Esophagus squamous epithelium (tissue), 4 donors: ENCODE measurements around the gene PRUNE2.

Experiments
- CTCF ChIP-seq, 6 experiments: fragments of 450-650 bp in 4 of 6; fragments of 200-600 bp in 2 of 6; sonication (generic) in 2 of 6; IDR thresholded peaks; one replicate each; pipeline ENCODE4 v1.5.1; 2016 to 2019; ENCODE audit warnings: antibody characterized with exemption in 6 of 6, mild to moderate bottlenecking in 4 of 6, moderate library complexity in 4 of 6
- POLR2A ChIP-seq, 4 donors: fragments of 450-650 bp; IDR thresholded peaks; one replicate each; pipeline ENCODE4 v1.6.1; 2017; ENCODE audit warnings: antibody characterized with exemption in 4 of 4, mild to moderate bottlenecking in 4 of 4, moderate library complexity in 3 of 4

GRCh38 chr9:76884823-76885222, 21.1 kb downstream of the PRUNE2 start:
- TF ChIP-seq CTCF (IDR thresholded peaks at IDR 0.05) (no peak), POLR2A (IDR thresholded peaks at IDR 0.05) (no peak)
